Measurements from ENCODE around the gene MACROD2. TPM values are rescaled to one million over a fixed set of nuclear protein-coding genes. Genes with fewer than 3 reads are reported as not detected.

The MACROD2 gene
- total and polyA plus RNA-seq, 4 donors, result 13.0 to 67.1 (median 20.7) TPM

DNA sequence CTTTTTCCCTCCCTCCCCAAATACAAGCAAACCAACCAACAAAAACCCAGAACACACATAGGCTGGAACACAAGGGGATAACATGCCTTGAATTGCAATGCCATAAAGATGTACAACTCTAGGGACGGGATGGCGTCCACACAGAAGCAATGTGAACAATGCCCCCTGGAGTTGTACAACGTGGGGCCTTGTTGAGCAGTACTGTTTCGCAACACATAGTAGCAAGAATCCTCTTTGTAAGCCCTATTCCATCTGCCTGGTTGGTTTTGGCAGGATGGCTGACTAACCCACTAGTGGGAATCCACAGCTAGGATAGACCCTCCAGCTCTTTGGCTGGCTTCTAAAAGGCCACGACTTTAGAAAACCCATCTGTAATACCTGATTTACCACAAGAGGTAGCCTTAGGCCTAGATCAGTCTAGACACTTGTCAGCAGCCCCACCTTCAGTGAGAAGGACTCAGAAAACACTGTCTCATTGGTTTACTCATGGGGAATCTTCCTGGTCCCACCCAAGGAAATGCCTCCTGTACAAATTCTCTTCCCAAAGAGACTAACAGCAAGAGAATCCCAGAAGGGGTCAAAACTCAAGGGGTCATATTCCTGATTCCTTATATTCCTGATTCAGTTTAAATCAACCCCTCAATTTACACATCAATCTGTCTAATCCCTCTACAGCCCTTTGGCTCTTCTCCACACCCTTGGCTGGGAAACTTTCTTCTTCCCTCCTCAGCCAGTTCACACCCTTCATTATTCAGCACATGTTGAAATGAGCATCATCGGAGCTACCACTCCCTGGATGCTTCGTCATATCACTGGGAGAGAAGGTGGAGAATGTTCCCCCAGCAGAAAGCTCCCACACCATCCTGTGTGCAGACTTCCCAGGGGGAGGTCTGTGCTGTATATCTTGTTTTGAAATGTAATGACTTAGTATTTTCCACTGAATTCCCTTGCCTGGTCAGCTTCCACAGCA is 964.5 kb downstream of the MACROD2 start:
- ATAC-seq (ENCODE audit: insufficient read depth, low FRiP score) (no peak), DNase-seq (no peak)
- Histone ChIP-seq H3K9ac (ENCODE audit: insufficient read depth in 1 of 2, low read length in 2 of 2) (no peak overlapping the region), H3K4me3 (no peak overlapping the region), H3K27ac (ENCODE audit: low read depth in 1 of 2, low read length in 1 of 2) (no peak overlapping the region), H3K9me3 (ENCODE audit: control insufficient read depth in 4 of 4, insufficient read depth in 3 of 4, low read length in 3 of 4) (no peaks in the 10 kb centered on the region), H3K27me3 (ENCODE audit: control insufficient read depth in 3 of 3, insufficient read depth in 3 of 3, low read length in 2 of 3) (no peaks in the 10 kb centered on the region), H3K36me3 (ENCODE audit: control insufficient read depth in 4 of 4, insufficient read depth in 4 of 4, low read length in 4 of 4) (no peaks in the 10 kb centered on the region), H3K4me1 (ENCODE audit: control insufficient read depth in 5 of 5, insufficient read depth in 5 of 5, low read length in 5 of 5) (peaks cover 0 to 2% (median 0%) of the 10 kb centered on the region in 5 donors)
- TF ChIP-seq, protein P1, sequence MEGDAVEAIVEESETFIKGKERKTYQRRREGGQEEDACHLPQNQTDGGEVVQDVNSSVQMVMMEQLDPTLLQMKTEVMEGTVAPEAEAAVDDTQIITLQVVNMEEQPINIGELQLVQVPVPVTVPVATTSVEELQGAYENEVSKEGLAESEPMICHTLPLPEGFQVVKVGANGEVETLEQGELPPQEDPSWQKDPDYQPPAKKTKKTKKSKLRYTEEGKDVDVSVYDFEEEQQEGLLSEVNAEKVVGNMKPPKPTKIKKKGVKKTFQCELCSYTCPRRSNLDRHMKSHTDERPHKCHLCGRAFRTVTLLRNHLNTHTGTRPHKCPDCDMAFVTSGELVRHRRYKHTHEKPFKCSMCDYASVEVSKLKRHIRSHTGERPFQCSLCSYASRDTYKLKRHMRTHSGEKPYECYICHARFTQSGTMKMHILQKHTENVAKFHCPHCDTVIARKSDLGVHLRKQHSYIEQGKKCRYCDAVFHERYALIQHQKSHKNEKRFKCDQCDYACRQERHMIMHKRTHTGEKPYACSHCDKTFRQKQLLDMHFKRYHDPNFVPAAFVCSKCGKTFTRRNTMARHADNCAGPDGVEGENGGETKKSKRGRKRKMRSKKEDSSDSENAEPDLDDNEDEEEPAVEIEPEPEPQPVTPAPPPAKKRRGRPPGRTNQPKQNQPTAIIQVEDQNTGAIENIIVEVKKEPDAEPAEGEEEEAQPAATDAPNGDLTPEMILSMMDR (IDR thresholded peaks at IDR 0.05; ENCODE audit: control extremely low read depth, extremely low read depth), result no peak
- 89 to 92% methylated on average over 7 of the region's 7 CpGs for WGBS, 2 donors

DNA sequence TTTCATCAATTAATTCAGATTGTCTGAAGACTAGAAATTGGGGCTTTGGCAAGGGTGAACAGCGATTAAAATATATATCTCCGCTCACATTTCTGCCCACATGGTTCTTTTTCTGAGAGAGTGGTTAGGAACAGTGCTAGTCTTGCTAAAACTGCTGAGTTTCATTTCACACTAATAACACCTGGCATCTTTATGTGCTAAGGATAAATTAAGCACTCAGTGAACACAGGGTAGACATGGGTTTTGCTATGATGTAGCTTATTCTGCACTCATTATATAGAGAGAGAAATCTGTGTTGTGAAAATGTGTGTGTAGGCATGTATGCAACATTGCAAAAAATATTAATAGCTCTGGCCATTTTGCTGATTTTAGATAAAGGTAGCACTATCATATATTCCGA is 965.5 kb downstream of the MACROD2 start:
- DNase-seq (no peak), ATAC-seq (ENCODE audit: insufficient read depth, low FRiP score) (no peak)
- TF ChIP-seq, protein P1 (IDR thresholded peaks at IDR 0.05; ENCODE audit: control extremely low read depth, extremely low read depth), result no peak
- Histone ChIP-seq H3K27me3 (ENCODE audit: control insufficient read depth in 3 of 3, insufficient read depth in 3 of 3, low read length in 2 of 3) (no peaks in the 10 kb centered on the region), H3K4me1 (ENCODE audit: control insufficient read depth in 5 of 5, insufficient read depth in 5 of 5, low read length in 5 of 5) (peaks cover 0 to 2% (median 0%) of the 10 kb centered on the region in 5 donors), H3K9me3 (ENCODE audit: control insufficient read depth in 4 of 4, insufficient read depth in 3 of 4, low read length in 3 of 4) (no peaks in the 10 kb centered on the region), H3K27ac (ENCODE audit: low read depth in 1 of 2, low read length in 1 of 2) (no peak overlapping the region), H3K9ac (ENCODE audit: insufficient read depth in 1 of 2, low read length in 2 of 2) (no peak overlapping the region), H3K4me3 (no peak overlapping the region), H3K36me3 (ENCODE audit: control insufficient read depth in 4 of 4, insufficient read depth in 4 of 4, low read length in 4 of 4) (no peaks in the 10 kb centered on the region)
- 94 to 96% methylated on average over 3 of the region's 3 CpGs for WGBS, 2 donors

DNA sequence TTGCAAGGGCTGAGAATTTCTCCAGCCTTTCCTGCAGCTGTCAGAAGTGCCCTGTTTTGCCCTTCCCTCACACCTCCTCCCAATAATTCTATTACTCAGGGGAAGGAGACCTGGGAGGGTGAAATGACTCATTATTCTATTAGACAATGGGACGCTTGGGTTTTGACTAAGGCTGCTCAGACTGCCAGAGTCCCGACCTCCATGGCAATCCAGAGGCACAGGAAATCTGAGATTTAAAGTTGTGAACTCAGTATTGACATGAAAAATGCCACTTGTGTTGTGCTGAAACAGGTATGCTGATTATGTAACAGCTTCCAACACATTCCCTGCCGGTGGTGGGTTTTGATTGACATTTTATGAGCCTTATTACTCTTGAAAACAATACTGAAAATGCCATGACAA is 967.9 kb downstream of the MACROD2 start:
- H3K27me3 ChIP-seq (ENCODE audit: control insufficient read depth in 3 of 3, insufficient read depth in 3 of 3, low read length in 2 of 3), result peaks cover 0 to 2% (median 0%) of the 10 kb centered on the region in 3 donors
- H3K27ac ChIP-seq (ENCODE audit: low read depth in 1 of 2, low read length in 1 of 2), result no peak overlapping the region
- no peak overlapping the region for H3K4me3 ChIP-seq
- H3K36me3 ChIP-seq (ENCODE audit: control insufficient read depth in 4 of 4, insufficient read depth in 4 of 4, low read length in 4 of 4), result no peaks in the 10 kb centered on the region
- TF ChIP-seq, protein P1 (IDR thresholded peaks at IDR 0.05; ENCODE audit: control extremely low read depth, extremely low read depth), result no peak
- no peaks in the 10 kb centered on the region for H3K9me3 ChIP-seq (ENCODE audit: control insufficient read depth in 4 of 4, insufficient read depth in 3 of 4, low read length in 3 of 4)
- DNase-seq (peak in 1 of 3 donors; percentile 28), ATAC-seq (ENCODE audit: insufficient read depth, low FRiP score) (peak; percentile 41)
- H3K9ac ChIP-seq (ENCODE audit: insufficient read depth in 1 of 2, low read length in 2 of 2), result no peak overlapping the region
- H3K4me1 ChIP-seq (ENCODE audit: control insufficient read depth in 5 of 5, insufficient read depth in 5 of 5, low read length in 5 of 5), result peaks cover 0 to 2% (median 0%) of the 10 kb centered on the region in 5 donors
- 14 to 30% methylated on average over 3 of the region's 3 CpGs for WGBS, 2 donors

Measured in lung (tissue), 12 donors.